K562 (cell line): ENCODE measurements around the gene EPB41L1. TPM values are rescaled to one million over a fixed set of nuclear protein-coding genes. Genes with fewer than 3 reads are reported as not detected.

Experiments used
- ATAC-seq: fragments of 200-7000 bp; cut with Tn5 transposase; 3 replicates; pipeline ENCODE4 v1.9.1; 2020; ENCODE audit warnings: moderate library complexity
- BruUV-seq: library from RNA; stranded (reverse); fragments of 400-500 nt; replicated peaks from 2 replicates; lab custom pipeline; 2021; lab: Mats Ljungman, UMichigan
- CTCF ChIA-PET: fragments of 300-600 bp; formaldehyde crosslinking; extraction: SDS; loops from one replicate; lab custom pipeline; 2021; ENCODE audit warnings: low intra/inter-chr PET ratio; lab: Yijun Ruan, JAX
- POLR2A ChIA-PET: fragments of 300-600, 350-650 bp; sonication (Branson Sonifier 250); formaldehyde crosslinking; extraction: SDS; loops from one replicate; lab custom pipeline; 2021; ENCODE audit warnings: antibody characterized with exemption, inconsistent platforms; lab: Yijun Ruan, JAX
- DNase-seq, 4 experiments: peaks; one replicate each; pipeline versions ENCODE4 v3.0.0 to v3.0.0-alpha.2; 2011 to 2018; ENCODE audit warnings: low spot score in 3 of 4, mixed read lengths in 3 of 4; ENCODE audit errors: extremely low read depth in 1 of 4
- FAIRE-seq: peaks from 2 replicates; lab custom pipeline; 2011; peaks lifted over from hg19 to GRCh38; lab: Jason Lieb, UNC
- H2AFZ ChIP-seq: 2 replicates; pipeline ENCODE4 v1.6.0; 2011; ENCODE audit warnings: low read depth, low read length, control low read depth, inconsistent platforms
- H3K27ac ChIP-seq: fragments of 200-600 bp; 3 replicates; pipeline ENCODE4 v1.8.0; 2011; ENCODE audit warnings: low read depth, mild to moderate bottlenecking, control low read depth, inconsistent platforms, low read length, moderate library complexity, mixed read lengths; ENCODE audit errors: extremely low read depth
- H3K27me3 ChIP-seq, 2 experiments: fragments of 300-600 bp in 1 of 2; 2 replicates in 1 of 2; 3 replicates in 1 of 2; pipeline versions ENCODE4 v1.6.0 to v1.8.0; 2011; ENCODE audit warnings: inconsistent platforms in 2 of 2, low read length in 2 of 2, mild to moderate bottlenecking in 1 of 2, mixed read lengths in 1 of 2, moderate library complexity in 1 of 2; ENCODE audit not compliant: control insufficient read depth in 2 of 2, insufficient read depth in 2 of 2
- H3K36me3 ChIP-seq: fragments of 300-600 bp; 3 replicates; pipeline ENCODE4 v1.8.0; 2011; ENCODE audit warnings: mild to moderate bottlenecking, low read length, inconsistent platforms; ENCODE audit not compliant: control insufficient read depth, insufficient read depth
- H3K4me1 ChIP-seq, 2 experiments: fragments of 200-600 bp in 1 of 2; replicated peaks in 1 of 2; 2 replicates in 1 of 2; 3 replicates in 1 of 2; pipeline versions ENCODE4 v1.5.1 to v1.8.0; 2011; ENCODE audit warnings: inconsistent platforms in 2 of 2, low read length in 2 of 2, mild to moderate bottlenecking in 1 of 2, mixed read lengths in 1 of 2, moderate library complexity in 1 of 2; ENCODE audit not compliant: control insufficient read depth in 2 of 2, insufficient read depth in 2 of 2
- H3K4me2 ChIP-seq: 2 replicates; pipeline ENCODE4 v1.6.1; 2011; ENCODE audit warnings: low read length, control low read depth, inconsistent platforms, mixed read lengths; ENCODE audit not compliant: insufficient read depth
- H3K4me3 ChIP-seq: fragments of 200-600 bp; sonication (generic), shearing (Covaris generic); 2 replicates; pipeline ENCODE4 v1.5.1; 2016; ENCODE audit warnings: control low read depth, inconsistent platforms
- H3K79me2 ChIP-seq: fragments of 200-600 bp; 3 replicates; pipeline ENCODE4 v1.8.0; 2011; ENCODE audit warnings: low read length, inconsistent platforms; ENCODE audit not compliant: control insufficient read depth, insufficient read depth
- H3K9ac ChIP-seq, 2 experiments: 2 replicates each; pipeline versions ENCODE4 v1.6.0 to v1.6.1; 2011; ENCODE audit warnings: low read depth in 2 of 2, low read length in 2 of 2, control low read depth in 1 of 2, inconsistent platforms in 1 of 2, mild to moderate bottlenecking in 1 of 2, mixed read lengths in 1 of 2; ENCODE audit not compliant: insufficient read depth in 1 of 2
- H3K9me1 ChIP-seq: one replicate; pipeline ENCODE4 v1.6.0; 2011; ENCODE audit warnings: inconsistent platforms, mild to moderate bottlenecking, low read length, moderate library complexity; ENCODE audit not compliant: control insufficient read depth, insufficient read depth
- H3K9me3 ChIP-seq: replicated peaks from 2 replicates; pipeline ENCODE4 v1.5.1; 2011; ENCODE audit warnings: low read depth, low read length, inconsistent platforms; ENCODE audit not compliant: control insufficient read depth, insufficient read depth
- H4K20me1 ChIP-seq: replicated peaks from 2 replicates; pipeline ENCODE4 v1.6.1; 2011; ENCODE audit warnings: low read length, inconsistent platforms, mixed read lengths; ENCODE audit not compliant: control insufficient read depth, insufficient read depth
- BRCA1 ChIP-seq, 2 experiments: fragments of 450-650 bp in 1 of 2; sonication (generic) in 1 of 2; formaldehyde crosslinking in 1 of 2; IDR thresholded peaks; 2 replicates each; pipeline versions ENCODE4 v1.5.0 to v1.6.1; 2017 to 2020; ENCODE audit warnings: mild to moderate bottlenecking in 1 of 2, missing genetic modification reagents in 1 of 2
- C11orf30 ChIP-seq: fragments of 450-650 bp; IDR thresholded peaks from 2 replicates; pipeline ENCODE4 v1.6.1; 2016; ENCODE audit warnings: low read depth, mild to moderate bottlenecking
- CBX1 ChIP-seq: sonication (generic); IDR thresholded peaks from 2 replicates; pipeline ENCODE4 v1.6.1; 2016; ENCODE audit warnings: antibody characterized with exemption, low read depth, mild to moderate bottlenecking
- CC2D1A ChIP-seq: fragments of 450-650 bp; IDR thresholded peaks from 2 replicates; pipeline ENCODE4 v1.6.1; 2017; ENCODE audit warnings: mild to moderate bottlenecking
- COPS2 ChIP-seq: fragments of 450-650 bp; conservative IDR thresholded peaks from 2 replicates; pipeline ENCODE4 v1.6.1; 2016; ENCODE audit warnings: mild to moderate bottlenecking, moderate library complexity
- ERF ChIP-seq: fragments of 450-650 bp; formaldehyde crosslinking; IDR thresholded peaks from 2 replicates; pipeline ENCODE4 v1.4.0; 2020; ENCODE audit warnings: mild to moderate bottlenecking, mixed read lengths
- GTF2F1 ChIP-seq: IDR thresholded peaks from 2 replicates; pipeline ENCODE4 v1.6.1; 2011; ENCODE audit warnings: low read depth, low read length, improper control_type of control experiment
- HMG20A ChIP-seq: fragments of 450-650 bp; formaldehyde crosslinking; conservative IDR thresholded peaks from 2 replicates; pipeline ENCODE4 v1.4.0; 2020; ENCODE audit warnings: mild to moderate bottlenecking, mixed read lengths
- IRF2 ChIP-seq: sonication (generic); formaldehyde crosslinking; IDR thresholded peaks from 2 replicates; pipeline ENCODE4 v1.8.1; 2022; ENCODE audit warnings: mild to moderate bottlenecking, missing genetic modification reagents
- MCM3 ChIP-seq: fragments of 450-650 bp; IDR thresholded peaks from 2 replicates; pipeline ENCODE4 v1.6.1; 2016
- MED1 ChIP-seq: sonication (generic); formaldehyde crosslinking; IDR thresholded peaks from 2 replicates; pipeline ENCODE4 v1.8.1; 2023; ENCODE audit warnings: missing genetic modification reagents, borderline replicate concordance
- SMARCE1 ChIP-seq: fragments of 450-650 bp; IDR thresholded peaks from 2 replicates; pipeline ENCODE4 v1.7.1; 2016; ENCODE audit warnings: mild to moderate bottlenecking
- SP1 ChIP-seq: sonication (generic); formaldehyde crosslinking; IDR thresholded peaks from 2 replicates; pipeline ENCODE4 v1.8.1; 2022; ENCODE audit warnings: mild to moderate bottlenecking, missing genetic modification reagents
- ZNF134 ChIP-seq: fragments of 250-450 bp; sonication (Bioruptor Pico); conservative IDR thresholded peaks from 2 replicates; pipeline ENCODE4 v1.4.0; 2020
- ZNF77 ChIP-seq: fragments of 250-450 bp; sonication (Bioruptor Pico); IDR thresholded peaks from 2 replicates; pipeline ENCODE4 v1.5.0; 2020
- ZNF778 ChIP-seq: fragments of 450-650 bp; formaldehyde crosslinking; IDR thresholded peaks from 2 replicates; pipeline ENCODE4 v1.4.0; 2020; ENCODE audit warnings: mild to moderate bottlenecking, moderate library complexity
- WGBS: fragments of 100-300 bp; shearing (Covaris generic); methylation state at CpG from one replicate; pipeline ENCODE4 v1.1.6; 2016; ENCODE audit warnings: low coverage, mixed read lengths; ENCODE audit not compliant: insufficient coverage; ENCODE audit errors: missing lambda C conversion rate; 5-methylcytosine and 5-hydroxymethylcytosine counted together
- in situ Hi-C: fragments of 300-500 bp; cut with MboI; formaldehyde crosslinking; loops from 4 replicates; pipeline ENCODE4 v1.15.0; 2018; ENCODE audit warnings: inconsistent platforms, mixed read lengths
- intact Hi-C: fragments of 100-400 bp; cut with micrococcal nuclease; formaldehyde crosslinking; loops from 2 replicates; pipeline ENCODE4 v1.14.2; 2022
- polyA plus RNA-seq, 8 experiments: library from polyadenylated mRNA; depleted of rRNA in 4 of 8; stranded (reverse) in 5 of 8; unstranded in 3 of 8; fragments of >200 nt; fragmentation: Nextera tagmentation in 2 of 8; fragmentation: Illumina TruSeq in 1 of 8; extraction: Ambion mirVana in 2 of 8; extraction: Trizol in 1 of 8; gene quantifications; 2 replicates each; pipeline versions ENCODE4 v1.2.1 to v1.2.3, GENCODE V29; 2011 to 2014; ENCODE audit warnings: inconsistent platforms in 1 of 8, missing spikeins in 1 of 8
- total RNA-seq, 7 experiments: library from RNA; depleted of rRNA in 6 of 7; stranded (reverse); fragments of >200 nt in 6 of 7; fragmentation: Illumina TruSeq in 2 of 7; extraction: Trizol in 2 of 7; gene quantifications; 2 replicates each; pipeline versions ENCODE4 v1.2.1 to v1.2.3, GENCODE V29; 2011 to 2021; ENCODE audit warnings: low replicate concordance in 1 of 7
- TF ChIP-seq, protein P1 (sequence below): conservative IDR thresholded peaks from 2 replicates; pipeline ENCODE4 v1.6.1; 2011; ENCODE audit warnings: low read depth, mild to moderate bottlenecking, low read length; ENCODE audit not compliant: control insufficient read depth
- TF ChIP-seq, protein P2 (sequence below): sonication (generic); formaldehyde crosslinking; IDR thresholded peaks from 2 replicates; pipeline ENCODE4 v1.8.1; 2022; ENCODE audit warnings: missing genetic modification reagents
- TF ChIP-seq, protein P3 (sequence below): fragments of 250-450 bp; sonication (Bioruptor Pico); IDR thresholded peaks from 2 replicates; pipeline ENCODE4 v1.8.0; 2021; ENCODE audit warnings: mild to moderate bottlenecking, moderate library complexity

EPB41L1 gene
- total and polyA plus RNA-seq, 9 of the 15 experiments (the other 6 are each of a cell fraction or from before 2014, with no cell fraction given): 0.11 to 4.3 (median 1.3) TPM

DNA sequence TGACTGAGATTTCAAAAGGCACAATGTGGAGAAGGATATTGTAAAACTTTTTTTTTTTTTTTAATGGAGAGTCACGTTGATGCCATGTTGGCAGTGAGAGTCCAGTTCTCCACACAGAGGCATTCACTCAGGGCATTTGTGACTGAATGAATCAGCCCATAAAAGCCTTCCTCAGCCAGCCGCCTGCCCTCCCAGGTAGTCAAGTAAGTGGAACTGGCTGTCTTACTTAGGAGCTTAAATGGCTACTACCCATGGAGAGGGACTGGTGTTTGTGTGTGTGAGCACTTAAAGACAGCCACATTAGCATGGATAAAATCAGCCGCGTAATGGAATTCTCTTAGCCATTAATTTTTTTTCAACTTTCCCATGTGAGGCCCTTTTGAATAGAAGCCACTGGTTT lies 94.3 kb downstream of the EPB41L1 start:
- ChIA-PET POLR2A (interaction anchor here (0.8 kb wide), 1 partner anchor 12 kb away, joined by 3 read pairs; no protein-coding TSS in a partner anchor), CTCF (no interaction called here)
- Histone ChIP-seq H2AFZ (no peak overlapping the region), H3K9ac (no peak overlapping the region), H3K4me3 (no peak overlapping the region), H3K9me1 (no peaks in the 10 kb centered on the region), H3K27ac (no peak overlapping the region), H3K9me3 (no peaks in the 10 kb centered on the region), H4K20me1 (no peaks in the 10 kb centered on the region; the same call in none of the 2 replicates), H3K36me3 (peaks cover 86% of the 10 kb centered on the region), H3K4me2 (no peak overlapping the region), H3K4me1 (no peaks in the 10 kb centered on the region), H3K27me3 (no peaks in the 10 kb centered on the region), H3K79me2 (no peaks in the 10 kb centered on the region; the same call in 2 of the 3 replicates)
- FAIRE-seq (no peak), DNase-seq (no peak), ATAC-seq (no peak)
- in situ Hi-C loops: no loop called here
- no TSS peak for BruUV-seq
- 97% methylated on average over 3 of the region's 4 CpGs for WGBS
- intact Hi-C loops: no loop called here
- no peak for TF ChIP-seq C11orf30
- TF ChIP-seq ERF (CRISPR knock-in tag): no peak
- no peak for TF ChIP-seq MED1 (CRISPR knock-in tag)
- no peak for TF ChIP-seq ZNF77 (CRISPR knock-in tag)
- no peak for TF ChIP-seq MCM3
- TF ChIP-seq, protein P1, sequence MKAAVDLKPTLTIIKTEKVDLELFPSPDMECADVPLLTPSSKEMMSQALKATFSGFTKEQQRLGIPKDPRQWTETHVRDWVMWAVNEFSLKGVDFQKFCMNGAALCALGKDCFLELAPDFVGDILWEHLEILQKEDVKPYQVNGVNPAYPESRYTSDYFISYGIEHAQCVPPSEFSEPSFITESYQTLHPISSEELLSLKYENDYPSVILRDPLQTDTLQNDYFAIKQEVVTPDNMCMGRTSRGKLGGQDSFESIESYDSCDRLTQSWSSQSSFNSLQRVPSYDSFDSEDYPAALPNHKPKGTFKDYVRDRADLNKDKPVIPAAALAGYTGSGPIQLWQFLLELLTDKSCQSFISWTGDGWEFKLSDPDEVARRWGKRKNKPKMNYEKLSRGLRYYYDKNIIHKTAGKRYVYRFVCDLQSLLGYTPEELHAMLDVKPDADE: no peak
- TF ChIP-seq HMG20A (CRISPR knock-in tag): no peak
- TF ChIP-seq, protein P2, sequence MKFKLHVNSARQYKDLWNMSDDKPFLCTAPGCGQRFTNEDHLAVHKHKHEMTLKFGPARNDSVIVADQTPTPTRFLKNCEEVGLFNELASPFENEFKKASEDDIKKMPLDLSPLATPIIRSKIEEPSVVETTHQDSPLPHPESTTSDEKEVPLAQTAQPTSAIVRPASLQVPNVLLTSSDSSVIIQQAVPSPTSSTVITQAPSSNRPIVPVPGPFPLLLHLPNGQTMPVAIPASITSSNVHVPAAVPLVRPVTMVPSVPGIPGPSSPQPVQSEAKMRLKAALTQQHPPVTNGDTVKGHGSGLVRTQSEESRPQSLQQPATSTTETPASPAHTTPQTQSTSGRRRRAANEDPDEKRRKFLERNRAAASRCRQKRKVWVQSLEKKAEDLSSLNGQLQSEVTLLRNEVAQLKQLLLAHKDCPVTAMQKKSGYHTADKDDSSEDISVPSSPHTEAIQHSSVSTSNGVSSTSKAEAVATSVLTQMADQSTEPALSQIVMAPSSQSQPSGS: no peak
- no peak for TF ChIP-seq ZNF134
- no peak for TF ChIP-seq BRCA1 (IDR thresholded peaks at IDR 0.05)
- TF ChIP-seq BRCA1 (CRISPR knock-in tag; IDR thresholded peaks at IDR 0.05): no peak
- no peak for TF ChIP-seq CC2D1A
- TF ChIP-seq, protein P3, sequence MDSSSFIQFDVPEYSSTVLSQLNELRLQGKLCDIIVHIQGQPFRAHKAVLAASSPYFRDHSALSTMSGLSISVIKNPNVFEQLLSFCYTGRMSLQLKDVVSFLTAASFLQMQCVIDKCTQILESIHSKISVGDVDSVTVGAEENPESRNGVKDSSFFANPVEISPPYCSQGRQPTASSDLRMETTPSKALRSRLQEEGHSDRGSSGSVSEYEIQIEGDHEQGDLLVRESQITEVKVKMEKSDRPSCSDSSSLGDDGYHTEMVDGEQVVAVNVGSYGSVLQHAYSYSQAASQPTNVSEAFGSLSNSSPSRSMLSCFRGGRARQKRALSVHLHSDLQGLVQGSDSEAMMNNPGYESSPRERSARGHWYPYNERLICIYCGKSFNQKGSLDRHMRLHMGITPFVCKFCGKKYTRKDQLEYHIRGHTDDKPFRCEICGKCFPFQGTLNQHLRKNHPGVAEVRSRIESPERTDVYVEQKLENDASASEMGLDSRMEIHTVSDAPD (CRISPR knock-in tag): no peak
- no peak for TF ChIP-seq SP1 (CRISPR knock-in tag)
- no peak for TF ChIP-seq CBX1
- TF ChIP-seq ZNF778 (CRISPR knock-in tag): no peak
- no peak for TF ChIP-seq IRF2 (CRISPR knock-in tag)
- no peak for TF ChIP-seq SMARCE1
- TF ChIP-seq COPS2: no peak
- TF ChIP-seq GTF2F1: no peak
